GM21619 (cell line): ENCODE measurements around the gene EYA2.

ENCODE experiments used
- ATAC-seq: cut with Tn5 transposase; IDR thresholded peaks from one replicate; pipeline ENCODE4 v1.9.1; 2021; ENCODE audit not compliant: unreplicated experiment

The EYA2 gene

DNA sequence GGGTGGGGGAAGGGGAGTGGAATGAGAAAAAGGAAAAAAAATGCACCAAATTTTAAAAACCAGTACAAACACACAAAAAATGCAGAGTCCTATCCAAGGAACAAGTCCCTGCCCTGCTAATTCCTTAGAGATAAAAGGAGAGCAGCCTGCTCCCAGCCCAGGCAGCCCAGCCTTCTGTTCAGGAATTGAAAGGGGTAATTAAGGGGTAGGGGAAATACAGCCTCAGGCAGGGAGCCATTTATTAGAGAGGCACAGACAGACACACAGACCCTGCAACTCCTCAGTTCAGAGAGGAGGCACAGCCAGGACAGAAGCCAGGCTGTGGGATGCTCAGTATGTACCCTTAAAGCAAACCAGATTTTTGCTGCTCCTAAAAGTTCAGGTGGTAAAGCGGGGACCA is 137.2 kb downstream of the EYA2 start:
- no peak for ATAC-seq

DNA sequence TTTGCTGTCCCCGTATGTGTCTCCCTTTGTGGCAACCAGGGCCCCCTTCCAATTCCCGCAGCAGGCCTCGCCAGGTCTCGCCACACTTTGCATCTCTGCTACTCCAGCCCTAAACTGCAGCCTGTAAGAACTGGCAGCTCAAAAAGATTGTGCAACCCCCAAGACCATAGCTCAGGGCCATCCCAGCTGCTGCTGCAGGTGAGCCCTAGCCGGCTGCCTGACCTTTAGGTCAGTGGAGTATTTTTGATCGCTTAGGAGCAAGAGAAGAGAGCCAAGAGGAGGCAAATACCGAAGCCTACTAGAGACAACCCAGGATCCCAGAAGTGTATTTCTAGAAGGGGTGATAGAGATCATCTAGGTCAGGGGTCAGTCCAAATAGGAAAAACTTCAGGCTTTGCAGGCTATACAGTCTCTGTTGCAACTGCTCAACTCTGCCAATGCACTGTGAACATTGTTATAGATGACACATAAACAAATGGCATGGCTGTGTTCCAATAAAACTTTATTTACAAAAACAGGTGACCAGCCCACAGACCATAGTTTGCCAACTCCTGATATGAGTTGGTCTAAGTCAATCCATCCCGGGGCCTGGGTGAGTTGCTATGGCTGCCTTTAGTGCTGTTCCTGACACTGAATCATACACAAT is 138.4 kb downstream of the EYA2 start:
- no peak for ATAC-seq

DNA sequence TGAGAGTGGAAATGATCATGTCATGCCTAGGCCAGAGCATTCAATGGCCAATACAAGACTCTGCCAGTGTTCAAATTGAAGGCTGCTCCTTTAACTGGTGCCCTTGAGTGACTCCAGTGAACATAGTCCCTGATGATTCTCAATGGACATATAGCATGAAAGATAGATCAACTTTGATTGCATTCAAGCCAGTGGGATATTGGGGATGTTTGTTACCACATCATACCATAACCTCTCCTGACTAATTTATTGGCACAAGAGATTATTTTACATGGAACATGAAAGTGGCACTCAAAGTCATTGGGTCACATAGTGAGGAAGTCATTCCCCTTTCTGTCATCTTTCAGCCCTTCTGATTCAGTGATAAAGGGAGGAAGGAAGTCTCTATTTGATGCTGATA is 139.0 kb downstream of the EYA2 start:
- no peak for ATAC-seq

DNA sequence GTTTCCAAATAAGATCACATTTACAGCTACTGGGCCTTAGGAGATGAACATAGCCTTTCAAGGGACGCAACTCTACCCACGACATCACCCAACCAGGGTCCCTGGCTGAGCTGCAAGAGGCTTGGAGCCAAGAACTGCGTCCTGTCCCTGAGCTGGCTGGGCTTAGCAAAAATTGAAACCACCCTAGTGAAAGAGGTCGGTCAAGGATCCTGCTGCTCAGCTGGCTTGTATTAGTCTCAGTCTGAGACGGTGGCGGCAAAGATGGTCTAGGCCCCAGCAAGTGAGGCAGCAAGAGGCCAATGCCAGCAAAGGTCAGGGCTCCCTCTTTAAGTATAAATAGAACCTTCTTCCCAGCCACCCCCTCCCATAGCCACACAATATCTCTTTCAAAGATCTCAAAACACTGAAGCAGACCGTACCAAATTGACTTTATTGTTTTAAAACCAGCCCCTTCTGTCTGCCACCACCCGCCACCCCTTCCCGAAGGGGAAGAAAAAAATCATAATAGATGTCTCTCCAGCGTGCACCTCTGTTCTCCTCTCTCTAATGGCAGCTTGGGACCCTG is 140.5 kb downstream of the EYA2 start:
- ATAC-seq, result no peak

DNA sequence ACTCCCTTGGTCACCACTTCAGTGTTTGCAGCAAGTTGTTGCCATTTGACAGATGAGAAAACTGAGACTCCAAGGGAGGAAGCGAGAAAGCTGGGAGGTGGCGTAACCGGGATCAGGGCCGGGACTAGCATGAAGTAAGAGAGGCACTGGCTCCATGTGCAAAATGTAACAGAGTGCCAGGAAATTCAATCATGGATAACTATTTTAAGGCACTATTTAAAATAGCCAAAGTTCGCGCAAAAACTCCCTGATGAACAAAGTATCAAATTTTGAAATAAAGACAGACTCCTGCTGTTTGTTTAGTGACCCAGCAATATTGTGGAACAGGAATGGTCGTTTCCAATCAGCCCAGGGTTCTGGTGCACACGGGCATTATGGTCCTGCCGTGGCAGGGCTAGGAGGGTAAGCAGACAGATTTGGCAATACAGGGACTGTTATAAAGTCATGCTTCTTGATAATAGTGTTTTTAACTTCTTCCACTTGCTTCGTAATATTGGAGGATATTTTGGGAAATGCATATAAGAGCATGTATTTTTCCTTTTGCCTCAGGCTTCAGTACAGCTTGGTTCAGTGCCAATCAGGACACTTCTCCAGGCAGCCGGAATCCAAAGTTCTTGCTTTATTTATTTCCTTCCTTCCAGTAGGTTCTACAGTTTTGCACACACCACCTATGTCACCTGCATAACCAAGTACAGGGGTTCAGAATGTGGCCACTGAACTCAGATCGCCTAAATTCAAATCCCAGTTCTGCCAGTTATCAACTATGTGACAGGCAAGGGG is 141.6 kb downstream of the EYA2 start:
- no peak for ATAC-seq

DNA sequence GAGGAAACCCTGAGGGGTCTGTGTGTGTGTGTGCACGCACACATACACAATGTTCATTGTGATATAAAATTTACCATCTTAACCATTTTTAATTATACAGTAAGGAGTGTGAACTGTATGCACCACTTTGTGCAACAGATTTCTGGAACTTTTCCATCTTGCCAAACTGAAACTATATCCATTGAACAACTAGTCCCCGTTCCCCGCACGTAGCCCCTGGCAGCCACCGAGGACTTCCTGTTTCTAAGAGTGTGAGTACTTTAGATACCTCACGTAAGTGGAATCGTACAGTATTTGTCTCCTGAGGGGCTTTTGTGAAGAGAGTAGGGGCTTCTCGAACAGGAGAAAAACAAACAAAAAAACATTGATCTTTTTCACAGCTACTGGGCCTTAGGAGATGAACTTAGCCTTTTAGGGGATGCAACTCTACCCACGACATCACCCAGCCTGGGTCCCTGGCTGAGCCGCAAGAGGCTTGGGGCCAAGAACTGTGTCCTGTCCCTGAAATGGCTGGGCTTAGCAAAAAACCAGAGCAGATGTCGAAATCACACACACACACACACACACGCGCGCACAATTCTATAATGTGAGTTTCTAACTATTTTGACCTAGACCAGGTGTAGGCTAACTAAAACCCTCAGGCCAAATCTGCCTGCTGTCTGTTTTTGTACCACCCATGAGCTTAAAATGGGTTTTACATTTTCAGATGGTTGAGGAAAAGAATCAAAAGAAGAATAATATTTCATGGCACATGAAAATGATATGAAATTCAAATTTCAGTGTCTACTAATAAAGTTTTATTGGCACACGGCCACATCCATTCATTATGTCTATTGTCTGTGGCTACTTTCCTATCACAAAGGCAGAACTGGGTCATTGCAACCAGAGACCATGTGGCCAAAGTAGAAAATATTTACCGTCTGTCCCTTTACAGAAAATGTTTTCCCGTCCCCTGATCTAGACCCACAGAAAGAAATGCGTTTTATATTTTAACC is 144.2 kb downstream of the EYA2 start:
- ATAC-seq, result no peak

DNA sequence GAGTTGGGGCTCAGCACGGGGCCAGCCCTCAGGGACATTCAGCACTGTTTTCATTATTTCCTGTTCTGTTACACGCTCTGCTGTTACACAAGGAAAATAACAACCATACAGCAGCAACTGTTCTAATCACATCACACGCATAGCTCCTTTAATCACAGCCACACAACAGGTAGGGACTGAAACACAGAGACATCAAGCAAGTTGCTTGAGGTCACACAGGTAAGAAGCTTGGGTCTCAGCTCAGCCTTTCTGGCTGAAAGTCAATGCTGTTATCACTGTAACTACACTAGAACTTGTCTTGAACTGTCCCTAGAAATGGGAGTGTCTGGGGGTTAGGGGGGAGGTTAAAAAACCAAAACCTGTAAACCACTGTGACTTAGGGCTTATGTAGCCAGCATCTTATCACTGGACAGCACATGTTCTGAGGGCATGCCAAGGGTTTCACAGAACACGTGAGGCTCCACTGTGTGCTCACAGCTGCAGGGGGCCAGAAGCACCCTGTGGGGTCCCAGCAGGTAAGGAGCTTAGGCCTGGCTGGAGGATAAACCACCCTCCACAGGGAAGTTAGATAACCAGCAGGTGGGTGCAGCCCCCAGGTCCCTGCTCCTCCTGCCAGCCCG is 146.0 kb downstream of the EYA2 start:
- no peak for ATAC-seq

DNA sequence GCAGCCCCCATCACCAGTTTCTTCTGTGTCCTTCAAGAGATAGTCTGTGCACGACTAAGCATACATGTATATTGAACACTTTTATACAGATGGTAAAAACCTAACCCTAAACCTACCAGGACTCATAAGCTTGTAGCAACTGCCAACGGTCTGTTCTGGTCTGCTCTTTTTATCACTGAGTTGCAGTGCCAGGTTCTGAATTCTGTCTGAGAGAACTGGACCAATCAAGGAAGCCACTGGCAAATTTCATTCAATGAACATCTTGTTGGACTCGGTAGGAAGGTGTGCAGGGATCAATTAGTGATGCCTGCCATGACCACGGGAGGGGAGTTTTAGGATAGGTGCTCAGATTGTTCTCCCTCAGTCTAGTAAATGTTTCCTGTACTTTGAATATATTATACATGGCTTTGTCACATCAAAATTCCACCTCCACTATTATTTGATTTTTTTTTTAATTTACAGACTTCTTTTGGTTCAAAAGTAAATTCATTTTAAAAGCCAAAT is 146.8 kb downstream of the EYA2 start:
- ATAC-seq, result no peak

DNA sequence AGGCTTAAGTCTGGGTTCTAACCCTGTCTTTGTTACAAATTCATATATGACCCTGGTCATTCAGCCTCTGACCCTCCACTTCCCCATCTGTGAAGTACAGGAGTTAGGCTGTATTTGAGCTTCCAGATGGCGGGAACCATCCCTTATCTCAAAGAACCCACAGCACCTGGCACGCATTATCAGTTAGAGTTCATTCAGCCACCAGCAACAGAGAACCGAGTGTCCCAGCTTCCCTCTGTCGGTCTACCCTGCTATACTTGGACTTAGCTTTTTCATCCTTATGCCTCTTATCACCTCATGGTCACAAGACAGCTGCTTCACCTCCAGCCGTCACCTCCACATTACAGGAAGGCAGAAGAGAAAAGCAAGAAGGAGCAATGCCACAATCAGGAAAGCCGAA is 147.8 kb downstream of the EYA2 start:
- ATAC-seq, result no peak

DNA sequence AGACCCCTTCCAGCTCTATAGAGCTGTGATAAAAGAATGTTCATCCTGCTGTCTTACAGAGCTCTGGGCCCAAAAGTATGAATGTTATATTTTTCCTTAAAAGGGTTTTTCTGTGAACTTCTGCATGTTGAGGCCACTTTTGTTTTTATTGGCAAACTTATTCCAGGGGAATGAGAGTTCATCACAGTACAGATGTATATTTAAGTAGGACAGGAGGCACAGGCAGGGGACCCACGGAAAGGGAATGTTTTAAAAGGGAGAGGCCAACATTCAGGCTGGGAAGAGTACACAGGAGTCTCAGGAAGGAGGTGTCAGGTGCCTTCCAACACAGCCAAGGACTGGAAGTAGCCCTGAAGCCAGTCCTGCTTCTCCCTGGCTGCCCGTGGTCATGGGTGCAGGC is 148.4 kb downstream of the EYA2 start:
- no peak for ATAC-seq

DNA sequence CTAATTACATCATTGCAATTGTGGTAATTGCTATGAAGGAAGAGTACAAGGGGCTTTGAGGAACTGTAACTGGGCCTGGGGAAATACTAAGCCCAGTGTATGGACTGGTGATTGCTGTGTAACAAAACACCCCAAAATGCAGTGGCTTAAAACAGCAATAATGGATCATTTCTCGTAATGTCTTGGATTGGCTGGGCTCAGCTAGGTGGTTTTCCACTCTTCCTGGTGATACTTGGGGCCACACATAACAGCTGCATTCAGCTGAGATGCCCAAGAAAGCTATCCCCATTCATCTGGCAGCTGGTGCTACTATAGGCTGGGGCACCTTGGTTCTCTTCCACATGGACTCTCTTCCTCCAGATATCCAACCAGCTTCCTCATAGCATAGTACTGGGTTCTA is 150.3 kb downstream of the EYA2 start:
- ATAC-seq, result no peak

DNA sequence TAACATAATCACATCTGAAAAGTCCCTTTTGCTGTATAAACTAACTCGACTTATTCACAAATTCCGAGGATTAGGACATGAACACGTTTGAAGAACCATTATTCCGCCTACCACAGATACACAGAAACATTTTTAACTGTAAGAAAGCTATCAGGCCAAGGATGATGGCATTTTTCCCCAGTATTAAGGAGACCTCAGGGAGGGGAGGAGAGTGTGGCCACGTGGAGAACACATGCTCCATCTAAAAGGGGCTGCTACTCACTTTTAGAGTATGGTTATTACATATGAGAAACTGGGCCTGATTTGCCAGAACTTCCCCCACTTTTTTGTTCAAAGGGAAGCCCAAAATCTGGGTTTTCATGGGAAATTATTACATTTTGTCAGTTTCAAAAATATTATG is 153.4 kb downstream of the EYA2 start:
- ATAC-seq, result no peak

DNA sequence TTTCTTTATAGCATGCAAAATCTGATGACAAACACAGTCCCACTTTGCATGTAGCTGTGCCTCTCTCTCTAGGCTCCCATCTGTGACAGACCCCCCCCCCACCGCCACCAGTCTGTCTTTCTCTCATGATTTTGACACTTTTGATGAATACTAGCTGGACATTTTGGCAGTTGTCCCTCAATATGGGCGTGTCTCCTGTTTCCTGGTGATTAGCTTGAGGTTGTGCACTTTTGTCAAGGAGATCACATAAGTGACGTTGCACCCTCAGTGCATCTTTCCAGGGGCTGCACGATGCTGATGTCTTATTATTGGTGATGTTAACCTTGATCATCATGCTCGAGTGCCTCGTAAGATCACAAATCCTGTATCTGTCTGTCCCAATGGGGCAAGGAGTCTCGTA is 155.1 kb downstream of the EYA2 start:
- ATAC-seq, result no peak

DNA sequence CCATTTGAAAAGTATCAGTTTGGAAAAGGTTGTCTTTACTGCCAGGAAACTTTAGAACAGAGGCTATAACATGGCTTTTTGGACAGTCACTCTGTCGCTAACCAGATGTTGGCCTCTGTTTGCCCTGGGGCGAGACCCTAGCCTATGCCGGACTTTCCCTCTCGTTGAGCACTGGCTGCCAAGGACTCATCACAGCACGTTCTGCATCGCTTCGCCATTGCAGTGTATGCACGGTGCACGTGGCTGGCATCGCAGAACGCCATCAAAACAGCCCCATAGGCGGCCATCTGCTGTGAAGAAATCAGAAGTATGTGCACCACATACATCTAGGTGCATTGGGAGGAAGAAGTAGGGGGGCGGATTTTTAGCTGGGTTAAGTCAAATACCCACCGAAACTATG is 156.4 kb downstream of the EYA2 start:
- no peak for ATAC-seq

DNA sequence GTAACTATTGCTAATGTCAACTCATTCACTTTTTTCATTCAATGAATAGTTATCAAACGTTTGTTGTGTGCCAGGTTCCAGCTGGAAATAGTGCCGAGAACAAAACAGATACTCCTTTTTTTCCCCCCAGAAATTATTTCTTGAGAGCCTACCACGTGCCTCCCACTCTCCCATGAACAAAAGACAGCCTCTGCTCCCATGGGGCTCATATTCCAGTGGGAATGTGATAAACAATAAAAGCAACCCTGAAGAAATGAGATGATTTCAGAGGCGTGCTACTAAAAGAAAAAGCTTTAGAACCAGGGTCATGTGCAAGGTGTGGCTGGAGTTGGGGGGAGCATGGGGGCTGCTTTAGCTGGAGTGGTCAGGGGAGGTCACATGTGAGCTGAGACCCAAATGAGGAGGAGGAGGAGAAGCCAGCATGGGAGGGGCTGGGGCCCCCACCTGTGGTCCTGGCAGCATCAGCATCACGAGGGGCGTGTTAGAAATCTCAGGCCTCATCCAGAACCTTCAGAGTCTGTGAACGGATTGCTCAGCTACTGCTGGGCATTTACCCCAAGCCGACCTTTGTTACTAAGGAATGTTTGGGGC is 157.4 kb downstream of the EYA2 start:
- ATAC-seq, result no peak

DNA sequence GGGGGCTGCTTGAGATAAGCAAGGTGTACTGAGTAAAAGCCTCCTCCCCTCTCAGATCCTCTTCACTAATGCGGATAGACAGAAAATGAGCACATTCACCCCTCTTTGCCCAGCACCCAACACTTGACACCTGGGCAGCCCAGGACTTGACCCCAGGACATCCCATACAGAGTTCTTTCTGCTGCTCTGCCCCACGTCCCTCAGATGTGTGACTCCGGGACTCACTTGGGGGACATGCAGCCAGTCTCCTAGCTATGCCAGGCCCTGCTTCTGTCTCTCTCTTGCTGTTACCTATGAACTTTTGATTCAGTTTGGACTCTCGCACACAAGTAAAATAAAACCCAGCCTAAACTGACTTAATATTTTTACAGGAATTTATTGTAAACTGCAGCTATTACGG is 159.9 kb downstream of the EYA2 start:
- no peak for ATAC-seq

DNA sequence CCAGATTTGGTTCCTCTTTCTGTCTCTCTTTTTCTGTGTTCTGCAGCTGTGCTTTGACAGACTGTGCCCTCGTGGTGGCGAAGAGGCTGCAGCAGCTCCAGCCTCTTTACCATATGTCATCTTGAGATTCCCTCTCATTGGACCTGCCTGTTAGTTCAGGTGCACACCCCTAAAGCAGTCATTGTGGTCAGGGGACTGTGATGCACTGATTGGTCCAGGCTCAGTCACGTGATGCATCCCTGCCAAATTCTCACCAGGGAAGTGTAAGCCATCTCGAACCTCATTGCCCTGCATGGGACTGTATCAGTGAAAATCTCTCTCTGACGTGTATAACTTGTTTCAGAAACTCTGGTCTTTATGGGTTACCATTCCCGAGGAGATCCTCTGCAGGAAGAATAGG is 160.3 kb downstream of the EYA2 start:
- ATAC-seq, result no peak

DNA sequence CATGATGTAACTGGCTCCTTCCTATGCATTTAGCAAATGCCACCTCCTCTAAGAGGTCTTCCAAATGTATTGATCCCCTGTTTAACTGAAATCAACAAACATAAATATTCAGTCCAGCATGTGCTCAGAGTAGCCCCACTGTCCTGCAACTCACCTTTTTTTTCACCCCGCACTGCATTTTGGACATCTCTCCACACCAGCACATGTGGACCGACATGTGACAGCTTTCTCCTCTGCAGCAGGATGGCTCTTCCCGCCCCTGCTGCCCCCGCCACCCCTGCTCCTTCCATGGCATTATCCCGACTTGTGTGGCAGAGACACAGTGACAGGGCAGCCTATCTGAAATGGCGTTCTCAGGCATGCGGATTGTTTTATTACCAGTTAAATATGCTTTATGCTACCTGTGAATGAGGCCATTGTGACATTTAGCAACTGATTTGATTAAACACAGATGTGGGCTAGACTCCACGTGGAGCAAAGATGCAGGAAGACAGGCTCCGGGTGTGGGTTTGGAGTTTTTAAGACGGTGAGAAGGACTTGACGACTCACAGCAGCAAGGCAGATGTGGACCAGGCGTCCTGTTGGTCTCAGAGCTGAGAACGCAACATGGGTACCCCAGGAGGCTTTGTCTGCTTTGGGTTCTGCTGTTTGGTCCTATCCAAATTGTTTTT is 161.2 kb downstream of the EYA2 start:
- no peak for ATAC-seq

DNA sequence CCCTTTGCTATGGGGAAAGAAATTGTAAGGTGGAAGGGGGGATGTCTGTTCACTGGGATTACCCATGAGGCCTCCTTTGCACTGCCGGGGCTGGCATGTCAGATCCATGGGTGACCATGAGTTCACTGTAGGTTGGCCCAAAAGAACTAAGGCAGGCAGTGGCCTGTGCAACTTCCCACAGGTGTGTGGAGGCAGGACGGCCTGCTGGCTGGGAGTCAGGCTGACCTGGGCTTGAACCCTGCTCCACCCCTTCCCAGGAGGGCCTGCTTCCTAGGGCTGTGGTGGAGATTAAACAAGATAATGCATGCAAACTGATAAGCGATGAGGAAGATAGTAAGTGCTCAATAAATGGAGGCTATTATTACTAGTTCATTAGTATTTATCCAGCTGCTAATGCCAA is 163.0 kb downstream of the EYA2 start:
- no peak for ATAC-seq

DNA sequence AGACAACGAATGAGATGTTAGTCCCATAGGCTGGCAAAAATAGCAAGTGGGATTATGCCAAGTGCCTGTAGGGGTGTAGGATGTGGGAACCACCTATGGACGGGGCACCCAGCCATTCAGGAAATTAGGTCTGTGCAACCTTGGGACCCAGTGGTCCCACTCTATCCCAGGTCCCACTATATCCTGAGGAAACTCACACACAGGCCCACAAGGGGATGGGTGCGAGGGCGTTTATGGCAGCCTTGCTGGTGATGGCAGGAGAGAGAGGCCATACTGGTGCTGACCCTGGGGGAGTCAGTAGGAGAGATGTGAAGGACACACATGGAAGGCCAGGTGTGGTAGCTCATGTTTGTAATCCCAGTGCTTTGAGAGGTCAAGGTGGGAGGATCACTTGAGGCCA is 163.6 kb downstream of the EYA2 start:
- ATAC-seq, result no peak
